ENCODE results near the gene TCN1. TPM values are rescaled to one million over a fixed set of nuclear protein-coding genes. Genes with fewer than 3 reads are reported as not detected.
"Not testable (repeated sequence)": the region's sequence is repeated elsewhere in the genome, so short reads cannot be mapped to it uniquely, and the experiment has no call there.

The TCN1 gene
- total RNA-seq, 2 experiments from 2014 or later = not detected

GRCh38 chr11:59877784-59878183 is 11.5 kb upstream of the TCN1 start:
- ChIA-PET CTCF (no interaction called here), POLR2A (no interaction called here)
- no peaks in the 10 kb centered on the region for H3K9me3 Mint-ChIP-seq
- no peak overlapping the region for H3K27ac Mint-ChIP-seq
- no peaks in the 10 kb centered on the region for H3K4me1 Mint-ChIP-seq (ENCODE audit: low read depth)
- H3K4me3 Mint-ChIP-seq = no peak overlapping the region
- intact Hi-C loops (cut with micrococcal nuclease) = no loop called here
- no peaks in the 10 kb centered on the region for H3K36me3 Mint-ChIP-seq
- no peak for DNase-seq
- H3K27me3 Mint-ChIP-seq = peaks cover 6% of the 10 kb centered on the region

- H3K36me3 Mint-ChIP-seq = no peaks in the 10 kb centered on the region
- H3K27ac Mint-ChIP-seq = no peak overlapping the region
- H3K9me3 Mint-ChIP-seq = no peaks in the 10 kb centered on the region
- ChIA-PET CTCF (no interaction called here), POLR2A (no interaction called here)
- peaks cover 6% of the 10 kb centered on the region for H3K27me3 Mint-ChIP-seq
- no peak for DNase-seq
- no peaks in the 10 kb centered on the region for H3K4me1 Mint-ChIP-seq (ENCODE audit: low read depth)
- no peak overlapping the region for H3K4me3 Mint-ChIP-seq
- intact Hi-C loops (cut with micrococcal nuclease) = no loop called here
These were observed 11.0 kb upstream of the TCN1 start for GRCh38 chr11:59877325-59877724.

GRCh38 chr11:59875856-59876519 is 9.7 kb upstream of the TCN1 start:
- POLR2A ChIA-PET = no interaction called here
- no peaks in the 10 kb centered on the region for H3K9me3 Mint-ChIP-seq
- H3K27me3 Mint-ChIP-seq = peaks cover 6% of the 10 kb centered on the region
- no peak overlapping the region for H3K4me3 Mint-ChIP-seq
- intact Hi-C loops (cut with micrococcal nuclease) = no loop called here
- no peaks in the 10 kb centered on the region for H3K4me1 Mint-ChIP-seq (ENCODE audit: low read depth)
- DNase-seq = no peak
- no peak overlapping the region for H3K27ac Mint-ChIP-seq
- CTCF ChIA-PET = no interaction called here
- H3K36me3 Mint-ChIP-seq = no peaks in the 10 kb centered on the region

DNA sequence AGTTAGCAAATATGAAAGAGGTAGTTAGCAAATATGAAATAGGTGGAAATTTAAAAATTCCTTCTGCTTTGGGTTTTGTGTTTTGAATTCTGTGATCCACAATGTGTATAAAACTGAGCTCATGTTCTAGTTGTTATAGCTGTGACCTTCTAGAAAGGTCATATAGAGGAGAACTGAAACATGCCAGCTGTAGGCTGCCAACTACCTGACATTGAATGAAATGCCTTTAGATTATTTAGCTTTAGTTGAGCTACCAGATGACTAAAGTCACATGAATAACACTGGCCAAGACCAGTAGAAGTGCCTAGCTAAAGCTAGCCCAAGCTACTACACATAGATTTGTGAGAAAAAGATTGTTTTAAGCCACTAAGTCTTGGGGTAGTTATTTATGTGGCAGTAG is 5.8 kb upstream of the TCN1 start:
- no peaks in the 10 kb centered on the region for H3K36me3 Mint-ChIP-seq
- no peak overlapping the region for H3K4me3 Mint-ChIP-seq
- DNase-seq = no peak
- H3K4me1 Mint-ChIP-seq (ENCODE audit: low read depth) = no peaks in the 10 kb centered on the region
- intact Hi-C loops (cut with micrococcal nuclease) = no loop called here
- ChIA-PET CTCF (no interaction called here), POLR2A (no interaction called here)
- peaks cover 6% of the 10 kb centered on the region for H3K27me3 Mint-ChIP-seq
- H3K27ac Mint-ChIP-seq = no peak overlapping the region
- peaks cover 4% of the 10 kb centered on the region for H3K9me3 Mint-ChIP-seq

- Mint-ChIP-seq H3K36me3 (no peaks in the 10 kb centered on the region), H3K27ac (no peak overlapping the region), H3K4me3 (no peak overlapping the region), H3K9me3 (peaks cover 4% of the 10 kb centered on the region), H3K4me1 (ENCODE audit: low read depth) (no peaks in the 10 kb centered on the region), H3K27me3 (peaks cover 4% of the 10 kb centered on the region)
- no peak for DNase-seq
- ChIA-PET CTCF (no interaction called here), POLR2A (no interaction called here)
- intact Hi-C loops (cut with micrococcal nuclease) = no loop called here
These were observed 1.7 kb upstream of the TCN1 start for GRCh38 chr11:59867946-59868345.

DNA sequence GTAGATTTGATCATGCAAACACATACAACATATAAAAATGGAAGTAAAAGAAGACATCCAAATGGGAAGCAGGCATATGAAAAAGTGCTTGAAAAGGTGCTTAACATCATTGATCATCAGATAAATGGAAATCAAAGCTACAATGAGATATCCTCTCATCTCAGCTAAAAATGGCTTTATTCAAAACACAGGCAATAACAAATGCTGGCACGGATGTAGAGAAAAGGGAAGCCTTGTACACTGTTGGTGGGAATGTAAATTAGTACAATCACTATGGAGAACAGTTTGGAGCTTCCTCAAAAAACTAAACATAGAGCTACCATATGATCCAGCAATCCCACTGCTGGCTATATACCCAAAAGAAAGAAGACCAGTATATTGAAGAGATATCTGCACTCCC is 549 bp upstream of the TCN1 start:
- Mint-ChIP-seq H3K27ac (no peak overlapping the region), H3K4me3 (no peak overlapping the region), H3K36me3 (no peaks in the 10 kb centered on the region), H3K9me3 (peaks cover 4% of the 10 kb centered on the region), H3K27me3 (peaks cover 4% of the 10 kb centered on the region), H3K4me1 (ENCODE audit: low read depth) (no peaks in the 10 kb centered on the region)
- no peak for DNase-seq
- CTCF ChIA-PET = no interaction called here
- POLR2A ChIA-PET = no interaction called here
- intact Hi-C loops (cut with micrococcal nuclease) = no loop called here

DNA sequence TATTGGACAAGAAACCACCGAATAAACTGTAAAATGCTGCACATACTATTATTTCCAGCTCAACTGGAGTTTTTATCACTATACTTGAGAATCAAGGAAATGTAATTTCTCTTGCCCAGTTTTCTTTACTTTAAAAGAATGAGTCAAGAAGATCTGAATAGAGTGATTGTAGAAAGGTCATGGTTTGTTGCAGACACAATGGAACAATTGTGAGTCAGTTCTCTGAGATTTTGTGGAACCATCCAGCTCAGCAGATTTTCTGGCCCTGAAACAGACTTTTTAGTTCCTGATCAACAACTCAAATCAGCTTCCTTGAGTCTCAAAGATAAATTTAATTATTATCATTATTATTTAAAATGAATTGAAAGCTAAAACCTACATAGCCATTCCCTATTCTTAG is 1.3 kb downstream of the TCN1 start:
- CTCF ChIA-PET = interaction anchor here (0.6 to 0.7 kb wide), 2 partner anchors 42 to 804 kb away, joined by 3 read pairs; no protein-coding TSS in a partner anchor
- peak; percentile 15 for DNase-seq
- POLR2A ChIA-PET = no interaction called here
- peaks cover 4% of the 10 kb centered on the region for H3K27me3 Mint-ChIP-seq
- no peak overlapping the region for H3K4me3 Mint-ChIP-seq
- no peak overlapping the region for H3K27ac Mint-ChIP-seq
- H3K4me1 Mint-ChIP-seq (ENCODE audit: low read depth) = no peaks in the 10 kb centered on the region
- no peaks in the 10 kb centered on the region for H3K36me3 Mint-ChIP-seq
- intact Hi-C loops (cut with micrococcal nuclease) = loop anchor here (1.0 to 2.0 kb wide), 2 partner anchors 8 to 54 kb away; partner anchors contain the start of gene MRPL16
- no peaks in the 10 kb centered on the region for H3K9me3 Mint-ChIP-seq

DNA sequence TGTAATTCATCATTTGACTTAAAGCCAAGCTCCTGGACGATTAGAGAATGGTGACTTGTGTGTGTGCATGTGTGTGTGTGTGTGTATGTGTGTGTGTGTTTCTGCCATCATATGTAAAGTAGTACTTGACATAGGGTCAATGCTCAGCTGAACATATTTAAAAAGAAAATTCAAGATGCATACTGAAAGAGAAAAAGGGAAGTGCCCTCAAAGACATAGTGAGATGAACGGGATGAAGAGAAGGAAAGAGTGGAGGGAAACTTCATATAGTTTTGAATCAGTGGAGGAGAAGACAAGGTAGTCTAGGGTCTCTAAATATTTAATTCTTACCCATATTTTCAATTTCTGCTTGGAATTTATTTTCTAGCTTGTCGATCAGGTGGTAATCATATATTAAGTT is 4.0 kb downstream of the TCN1 start:
- no peak overlapping the region for H3K27ac Mint-ChIP-seq
- H3K27me3 Mint-ChIP-seq = peaks cover 3% of the 10 kb centered on the region
- no peaks in the 10 kb centered on the region for H3K36me3 Mint-ChIP-seq
- H3K4me3 Mint-ChIP-seq = no peak overlapping the region
- no peak for DNase-seq
- ChIA-PET POLR2A (no interaction called here), CTCF (no interaction called here)
- intact Hi-C loops (cut with micrococcal nuclease) = no loop called here
- H3K4me1 Mint-ChIP-seq (ENCODE audit: low read depth) = peaks cover 21% of the 10 kb centered on the region
- H3K9me3 Mint-ChIP-seq = no peaks in the 10 kb centered on the region

DNA sequence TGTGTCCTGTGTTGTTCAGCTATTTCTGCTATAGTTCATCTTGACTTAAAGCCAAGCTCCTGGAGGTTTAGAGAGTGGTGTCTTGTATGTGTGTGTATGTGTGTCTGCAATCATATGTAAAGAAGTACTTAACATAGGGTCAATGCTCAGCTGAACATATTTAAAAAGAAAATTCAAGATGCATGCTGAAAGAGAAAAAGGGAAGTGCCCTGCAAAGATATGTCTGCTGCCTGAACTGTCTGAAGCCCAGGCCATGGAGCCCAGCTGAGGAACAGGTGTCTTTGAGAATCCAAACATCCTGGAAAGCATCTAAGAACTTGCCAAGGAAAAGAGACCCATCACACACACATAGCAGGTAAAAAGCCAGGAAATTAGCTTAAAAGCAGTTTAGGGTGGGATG is 6.6 kb downstream of the TCN1 start:
- Mint-ChIP-seq H3K9me3 (no peaks in the 10 kb centered on the region), H3K27ac (no peak overlapping the region), H3K4me1 (ENCODE audit: low read depth) (peaks cover 29% of the 10 kb centered on the region), H3K36me3 (no peaks in the 10 kb centered on the region), H3K27me3 (no peaks in the 10 kb centered on the region), H3K4me3 (no peak overlapping the region)
- intact Hi-C loops (cut with micrococcal nuclease) = loop anchor here (5.0 kb wide), 1 partner anchor 297 kb away; no protein-coding TSS in a partner anchor
- no peak for DNase-seq
- ChIA-PET CTCF (interaction anchor here (0.8 kb wide), 1 partner anchor 59 kb away, joined by 3 read pairs; no protein-coding TSS in a partner anchor), POLR2A (no interaction called here)

GRCh38 chr11:59857439-59858434 is 8.6 kb downstream of the TCN1 start:
- Mint-ChIP-seq H3K4me1 (ENCODE audit: low read depth) (peaks cover 29% of the 10 kb centered on the region), H3K4me3 (peak overlapping the region; percentile 21), H3K27ac (peak overlapping the region; percentile 80), H3K27me3 (no peaks in the 10 kb centered on the region), H3K9me3 (no peaks in the 10 kb centered on the region), H3K36me3 (no peaks in the 10 kb centered on the region)
- ChIA-PET CTCF (interaction anchor here (0.7 kb wide), 1 partner anchor 14 kb away, joined by 3 read pairs; no protein-coding TSS in a partner anchor), POLR2A (no interaction called here)
- intact Hi-C loops (cut with micrococcal nuclease) = loop anchor here (1.0 to 5.0 kb wide), 2 partner anchors 8 to 295 kb away; no protein-coding TSS in a partner anchor
- DNase-seq = peak; percentile 47

DNA sequence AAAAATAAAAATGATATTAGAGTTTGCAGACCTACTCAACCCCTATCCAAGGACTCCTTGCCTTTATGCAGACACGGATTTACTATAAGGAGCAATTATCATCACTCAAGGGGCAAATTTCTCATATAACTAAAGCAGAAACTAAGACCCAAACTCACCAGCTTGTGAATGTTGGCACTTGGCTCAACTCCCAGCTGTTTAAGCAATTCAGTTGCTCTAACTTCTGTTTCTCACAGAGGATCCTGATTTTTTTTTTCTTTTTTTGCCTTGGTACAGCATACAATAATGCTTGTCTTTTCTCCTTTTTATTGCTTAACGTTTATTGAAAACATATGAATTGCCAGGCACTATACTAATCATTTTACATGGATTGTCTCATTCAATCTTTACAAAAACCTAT is 11.4 kb downstream of the TCN1 start:
- Mint-ChIP-seq H3K36me3 (no peaks in the 10 kb centered on the region), H3K27ac (no peak overlapping the region), H3K4me1 (ENCODE audit: low read depth) (peaks cover 29% of the 10 kb centered on the region), H3K9me3 (no peaks in the 10 kb centered on the region), H3K4me3 (no peak overlapping the region), H3K27me3 (no peaks in the 10 kb centered on the region)
- no peak for DNase-seq
- intact Hi-C loops (cut with micrococcal nuclease) = loop anchor here (5.0 kb wide), 1 partner anchor 293 kb away; no protein-coding TSS in a partner anchor
- ChIA-PET CTCF (no interaction called here), POLR2A (no interaction called here)

- CTCF ChIA-PET; H3K27me3 Mint-ChIP-seq; DNase-seq; H3K27ac Mint-ChIP-seq; POLR2A ChIA-PET; H3K9me3 Mint-ChIP-seq; H3K36me3 Mint-ChIP-seq; H3K4me3 Mint-ChIP-seq; intact Hi-C loops (cut with micrococcal nuclease); H3K4me1 Mint-ChIP-seq (ENCODE audit: low read depth): not testable (repeated sequence)
These were observed 14.9 kb downstream of the TCN1 start for GRCh38 chr11:59851416-59851815.
